Left cardiac atrium (tissue), 4 donors: ENCODE results near the gene DPP4. TPM values are rescaled to one million over a fixed set of nuclear protein-coding genes. Genes with fewer than 3 reads are reported as not detected.
A peak's percentile ranks its signal among the peaks of the same experiment; 100 is the strongest.

Experiments used
- ATAC-seq, 2 donors: fragments of 200-7000 bp; cut with Tn5 transposase; one replicate each; pipeline ENCODE4 v1.9.1; 2020; ENCODE audit warnings: mild to moderate bottlenecking in 2 of 2, moderate library complexity in 2 of 2
- DNase-seq: peaks from one replicate; pipeline ENCODE4 v3.0.0-alpha.2; 2020
- intact Hi-C, 2 donors: fragments of 100-400 bp; cut with DNase I; formaldehyde crosslinking; loops; one replicate each; pipeline versions ENCODE4 v1.14.1 to v1.15.1; 2022 to 2023
- long read RNA-seq: library from polyadenylated mRNA; unstranded; transcript quantifications from one replicate; pipeline ENCODE4 v2.0.0, GENCODE V29; 2021
- total RNA-seq, 2 donors: library from RNA; stranded (reverse); fragmentation: NEBNext Ultra II Directional; extraction: Animal tissue kit (Norgen Biotek cat#: 25700); gene quantifications; one replicate each; pipeline ENCODE4 v1.2.1, GENCODE V29; 2021
- donor health status: DM: no; HTN: yes; CAD: no.
- donor health status: DM: no; HTN: yes; CAD: no; lungs with severe emphysema.
- donor health status: DM: yes; HTN: yes; CAD: no.
- donor health status: Dilated cardiomyopathy.

DPP4 gene
- 1 to 10 TPM; 1.7 to 2.0 TPM for total RNA-seq
- long read RNA-seq, partial matches to known transcripts: 0 of 3 reads
- long read RNA-seq, other reads (novel, unspliced or antisense): 0 of 3 reads

DNA sequence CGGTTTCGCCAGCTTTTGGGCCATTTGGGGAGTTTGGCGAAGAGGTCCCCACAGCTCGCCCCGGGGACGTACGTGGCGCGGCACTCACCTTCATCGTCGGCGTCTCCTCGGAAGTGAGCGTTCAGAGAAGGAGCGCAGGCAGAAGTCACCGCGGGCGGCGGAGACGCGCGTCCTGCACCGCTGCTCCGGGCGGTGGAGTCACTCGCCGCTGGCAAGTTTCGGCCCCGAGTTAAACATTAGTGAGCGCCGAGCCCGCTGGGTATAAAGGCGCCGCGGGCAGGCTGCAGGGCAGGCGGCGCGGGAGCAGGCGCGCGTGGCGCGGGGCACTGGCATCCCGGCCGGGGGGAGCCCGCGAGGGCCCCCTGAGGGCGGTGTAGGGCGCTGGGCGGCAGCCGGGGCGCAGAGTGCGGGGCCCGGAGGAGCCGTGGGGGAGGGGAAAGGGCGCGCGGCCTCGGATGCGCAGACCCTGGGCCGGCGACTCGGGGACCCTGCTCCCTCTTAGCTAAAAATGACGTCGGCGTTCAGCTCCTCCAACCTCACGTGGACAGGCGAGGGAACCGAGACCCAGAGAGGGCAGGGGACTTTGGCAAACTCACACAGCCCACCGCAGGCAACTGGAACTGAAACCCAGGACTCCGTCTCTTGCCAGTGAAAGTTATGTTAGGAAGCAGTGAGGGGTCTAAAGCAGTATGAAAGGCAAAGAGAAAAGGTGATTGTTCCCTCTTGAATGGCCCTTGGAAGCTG lies at the start of gene DPP4:
Gene DPP4, minus strand, starts transcription at position 328 of the 744 bp plus-strand sequence. Its CDS starts 234 bp downstream, at position 94.
- DNase-seq (peak; percentile 29), ATAC-seq (peak; percentile 70 to 76)
- intact Hi-C loops: no loop called here

DNA sequence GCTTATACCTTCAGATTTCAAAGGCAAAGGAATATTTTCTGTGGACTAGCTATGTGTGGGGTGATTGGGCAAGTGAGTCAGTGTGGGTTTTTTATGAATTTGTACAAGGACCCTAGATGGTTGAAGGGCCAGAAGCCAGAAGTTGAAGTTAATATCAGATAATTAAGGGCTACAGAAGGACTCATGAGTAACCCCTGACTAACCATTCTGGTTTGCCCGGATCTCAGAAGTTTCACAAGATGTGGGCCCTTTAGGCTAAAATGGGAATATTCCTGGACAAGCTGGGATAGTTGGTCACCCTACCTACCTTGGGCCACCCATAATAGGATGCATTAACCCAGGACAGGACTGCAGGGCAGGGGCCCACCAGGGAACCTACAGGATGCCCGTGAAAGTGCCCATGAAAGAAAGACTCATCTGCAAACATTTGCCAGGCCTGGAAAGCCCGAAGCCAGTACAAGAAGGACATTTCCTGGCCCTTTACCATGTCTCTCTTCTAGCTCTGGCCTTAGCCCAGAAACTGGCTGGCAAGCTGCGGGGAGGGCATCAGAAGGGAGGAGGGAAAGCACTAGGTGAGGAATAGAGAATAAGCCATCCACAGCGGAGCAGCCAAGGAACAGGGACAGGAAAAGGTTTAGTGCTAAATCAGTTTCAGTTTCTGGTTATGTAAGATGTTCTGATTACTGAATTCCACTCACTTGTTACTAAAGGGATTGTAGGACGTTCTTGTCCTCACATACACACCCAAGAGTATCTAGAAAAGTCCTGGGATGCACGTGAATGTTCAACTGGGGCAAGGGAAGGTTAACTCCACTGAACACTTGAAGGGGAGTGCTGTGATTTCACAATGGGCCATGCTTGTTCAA lies 44.4 kb upstream of the DPP4 start:
- DNase-seq (no peak), ATAC-seq (peak; percentile 56 to 72)
- intact Hi-C loops: no loop called here

DNA sequence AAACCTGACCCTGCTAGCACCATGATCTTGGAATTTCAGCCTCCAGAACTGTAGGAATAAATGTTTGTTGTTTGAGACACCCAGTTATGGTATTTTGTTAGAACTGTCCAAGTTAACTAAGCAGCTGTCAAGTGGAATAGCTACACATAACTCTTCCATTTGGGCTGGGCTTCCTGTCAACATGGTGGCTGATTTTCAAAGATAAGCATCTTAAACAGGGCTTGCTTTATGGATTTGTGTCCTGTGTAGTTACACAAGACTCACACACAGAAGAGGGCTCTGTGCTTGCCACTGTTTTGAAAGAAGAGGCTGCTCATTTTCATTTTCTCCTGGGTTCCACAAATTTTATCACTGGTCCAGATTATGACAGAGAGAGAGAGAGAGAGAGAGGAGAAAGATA lies 42.3 kb upstream of the DPP4 start:
- DNase-seq: no peak
- intact Hi-C loops: no loop called here
- no peak for ATAC-seq

DNA sequence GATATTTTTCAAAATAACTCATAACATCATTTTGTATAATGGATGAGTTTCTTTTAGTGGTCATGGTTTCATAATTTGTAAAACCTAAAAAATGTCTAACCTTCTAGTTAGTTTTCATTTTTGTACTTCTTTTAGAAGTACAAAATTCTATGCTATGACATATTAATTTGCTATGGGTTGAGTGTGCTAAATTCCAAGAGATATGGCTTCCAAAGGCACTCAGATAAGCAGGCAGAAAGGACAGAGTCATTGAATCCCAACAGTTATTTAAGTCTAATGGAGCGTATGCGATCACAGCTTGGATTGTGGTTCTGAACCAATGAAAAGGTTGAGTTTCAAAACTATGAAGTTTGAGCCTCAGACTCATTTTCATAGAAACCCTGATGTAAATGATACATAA lies 41.1 kb upstream of the DPP4 start:
- DNase-seq: no peak
- intact Hi-C loops: no loop called here
- ATAC-seq: no peak

DNA sequence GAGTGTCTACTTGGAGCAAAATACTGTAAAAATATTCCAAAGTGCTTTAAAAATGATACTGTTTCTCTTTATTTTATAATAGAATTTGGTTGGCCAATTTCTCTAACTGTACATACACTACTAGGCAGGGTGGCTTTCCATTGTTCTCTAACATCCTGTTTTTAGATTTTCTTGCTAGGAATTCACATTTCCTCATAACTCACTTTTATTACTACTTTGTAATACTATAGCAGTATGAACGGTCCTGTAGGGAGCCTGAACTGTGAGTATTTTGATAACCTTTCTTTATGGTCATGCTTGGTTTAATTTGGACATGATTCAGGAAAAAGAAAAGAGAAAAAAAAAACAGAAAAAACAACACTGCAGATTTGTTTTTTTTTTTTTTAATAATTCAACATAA lies 40.3 kb upstream of the DPP4 start:
- ATAC-seq: peak in 1 of 2 donors; percentile 18
- intact Hi-C loops: no loop called here
- DNase-seq: no peak

DNA sequence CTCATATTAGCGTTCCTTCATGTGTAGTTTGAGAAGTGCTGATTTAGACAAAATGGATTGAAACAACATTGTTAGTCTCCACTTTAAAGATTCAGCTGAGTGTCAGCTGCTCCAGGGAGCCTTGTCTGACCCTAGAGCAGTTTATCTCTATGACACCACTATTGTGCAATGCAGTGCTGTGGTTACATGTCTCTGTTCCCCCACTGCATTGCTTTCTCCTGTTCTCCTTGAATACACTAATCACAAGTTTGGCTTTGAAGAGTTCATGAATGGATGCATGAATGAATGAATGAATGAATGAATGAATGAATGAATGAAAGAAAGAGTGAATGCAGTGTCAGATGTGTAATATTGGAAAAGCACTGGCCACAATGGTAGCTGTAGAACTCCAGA lies 39.8 kb upstream of the DPP4 start:
- intact Hi-C loops: no loop called here
- DNase-seq (peak; percentile 25), ATAC-seq (peak; percentile 80 to 93)

DNA sequence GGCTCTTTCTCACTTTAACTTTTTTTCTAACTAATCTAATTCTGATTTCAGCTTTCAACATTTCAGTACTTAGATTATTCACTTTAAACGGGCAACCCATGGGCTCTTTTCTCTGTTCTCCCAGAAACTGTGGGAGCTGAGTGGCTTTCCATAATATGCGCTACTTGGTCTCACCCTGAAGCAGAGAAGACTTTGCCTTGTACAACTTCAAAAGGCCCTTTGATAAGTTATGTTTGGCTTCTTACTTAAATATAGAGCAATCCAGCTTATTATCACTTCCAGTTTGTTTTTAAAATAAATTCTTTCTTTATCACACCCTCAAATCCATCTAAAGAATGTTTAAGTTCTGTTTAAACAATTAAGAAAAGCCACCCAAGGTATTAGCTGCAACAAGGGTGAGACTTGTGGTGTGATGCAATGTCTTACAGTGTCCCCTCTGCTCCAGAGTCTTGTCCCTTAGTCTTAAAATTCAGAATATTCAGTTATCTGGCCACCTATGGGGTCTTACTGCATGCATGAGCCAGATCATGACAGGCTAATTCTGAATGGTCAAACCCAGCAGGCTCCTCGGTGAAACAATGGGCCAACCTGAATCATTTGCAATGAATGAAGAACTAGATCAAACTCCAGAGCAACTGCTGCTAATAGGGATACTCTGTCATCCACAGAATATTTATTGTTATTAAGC lies 39.2 kb upstream of the DPP4 start:
- ATAC-seq: peak in 1 of 2 donors; percentile 8
- DNase-seq: no peak
- intact Hi-C loops: no loop called here

DNA sequence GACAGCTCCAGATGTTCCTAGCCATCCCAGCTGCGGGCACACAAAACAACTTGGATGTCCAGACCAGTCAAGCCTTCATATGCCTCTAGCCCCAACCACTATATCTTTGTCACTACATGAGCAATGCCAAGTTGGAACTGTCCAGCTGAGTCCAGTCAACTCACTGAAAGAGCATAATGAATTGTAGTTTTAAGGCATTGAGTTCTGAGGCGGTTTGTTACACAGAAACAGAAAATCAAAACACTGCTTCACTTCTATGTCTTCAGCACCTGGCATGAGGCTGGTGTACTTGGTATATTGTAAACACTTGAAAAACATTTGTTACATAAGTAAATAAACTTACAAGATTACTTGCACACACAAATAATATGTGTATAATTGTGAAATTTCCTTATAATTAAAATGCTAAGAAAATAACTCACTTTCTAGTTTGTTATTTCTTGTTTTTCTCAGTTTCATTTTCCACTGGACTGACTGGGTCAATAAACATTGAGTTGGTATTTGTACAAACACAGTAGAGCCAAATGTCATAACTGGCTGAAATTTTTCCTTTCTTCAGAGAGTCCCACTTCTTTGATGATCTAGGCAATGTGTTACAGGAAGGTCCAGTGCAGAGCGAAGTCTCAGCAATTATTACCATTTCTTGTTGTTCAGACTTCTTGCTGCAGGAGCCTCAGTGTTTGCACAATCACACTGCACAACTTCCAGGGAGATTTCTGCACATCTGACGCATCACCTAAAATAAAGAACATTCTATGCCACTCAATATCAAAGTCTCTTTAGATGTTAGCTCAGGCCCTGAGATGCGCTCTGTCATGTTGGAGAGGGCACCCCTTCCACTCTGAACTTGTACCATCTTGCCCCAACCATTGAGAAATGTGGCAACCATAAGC lies 38.2 kb upstream of the DPP4 start:
- intact Hi-C loops: no loop called here
- DNase-seq: no peak
- no peak for ATAC-seq

DNA sequence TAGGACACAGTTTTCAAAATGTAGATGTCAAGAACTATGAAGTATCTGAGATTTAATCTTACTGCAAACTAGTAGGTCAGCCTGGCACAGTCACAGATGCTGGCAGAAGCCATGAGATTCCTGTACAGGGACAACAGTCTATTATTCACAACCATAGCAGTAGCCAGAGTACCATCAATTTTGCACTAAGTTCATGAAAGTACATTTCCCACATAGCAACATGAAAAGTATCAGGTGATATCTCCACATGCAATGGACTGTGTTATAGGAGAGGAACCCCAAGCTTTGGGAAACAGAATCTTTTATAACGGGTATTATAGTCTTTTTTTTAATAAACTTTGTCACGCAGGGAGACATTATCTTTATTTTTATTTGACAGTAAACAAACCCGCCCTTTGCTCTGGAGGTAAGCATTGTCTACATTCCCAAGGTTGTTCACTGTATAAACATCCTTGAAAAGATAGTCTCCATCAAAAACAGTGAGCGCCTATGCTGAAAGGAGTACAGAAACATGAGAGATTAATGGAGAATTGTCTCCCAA lies 33.4 kb upstream of the DPP4 start:
- intact Hi-C loops: no loop called here
- DNase-seq (no peak), ATAC-seq (no peak)

DNA sequence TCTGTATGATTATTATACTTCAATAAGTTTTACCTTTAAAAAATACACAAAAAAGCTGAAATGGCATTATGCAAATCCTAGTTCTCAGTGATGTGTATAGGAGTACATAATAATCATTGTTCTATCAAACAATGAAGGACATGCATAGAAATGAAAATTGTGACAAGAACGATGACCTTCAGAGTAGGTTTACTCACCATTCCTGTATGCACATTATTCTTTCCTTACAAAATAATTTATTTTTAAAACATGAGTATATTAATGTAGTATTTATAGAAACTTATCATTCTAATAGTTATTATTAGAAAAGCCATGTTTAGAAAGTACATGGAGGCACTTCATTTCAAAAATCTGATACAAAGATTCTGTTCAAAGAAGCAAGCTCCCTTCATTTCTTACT lies 32.7 kb upstream of the DPP4 start:
- ATAC-seq: peak in 1 of 2 donors; percentile 37
- intact Hi-C loops: no loop called here
- DNase-seq: no peak

DNA sequence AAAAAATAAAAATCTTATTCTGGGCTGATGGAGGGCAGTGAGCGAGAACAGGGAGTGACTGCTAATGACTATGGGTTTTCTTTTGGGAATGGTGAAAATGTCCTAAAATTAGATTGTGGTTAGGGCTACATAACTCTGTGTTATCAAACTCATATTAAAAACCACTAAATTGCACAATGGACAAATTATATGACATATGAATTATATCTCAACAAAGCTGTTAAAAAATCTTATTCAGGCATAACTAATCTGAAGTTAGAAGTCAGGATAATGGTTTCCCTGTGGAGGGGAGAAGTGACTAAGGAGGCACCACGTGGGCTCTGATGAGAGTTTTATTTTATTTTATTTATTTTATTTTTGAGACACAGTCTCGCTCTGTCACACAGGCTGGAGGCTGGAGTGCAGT lies 32.1 kb upstream of the DPP4 start:
- DNase-seq (no peak), ATAC-seq (peak; percentile 55 to 57)
- intact Hi-C loops: no loop called here

DNA sequence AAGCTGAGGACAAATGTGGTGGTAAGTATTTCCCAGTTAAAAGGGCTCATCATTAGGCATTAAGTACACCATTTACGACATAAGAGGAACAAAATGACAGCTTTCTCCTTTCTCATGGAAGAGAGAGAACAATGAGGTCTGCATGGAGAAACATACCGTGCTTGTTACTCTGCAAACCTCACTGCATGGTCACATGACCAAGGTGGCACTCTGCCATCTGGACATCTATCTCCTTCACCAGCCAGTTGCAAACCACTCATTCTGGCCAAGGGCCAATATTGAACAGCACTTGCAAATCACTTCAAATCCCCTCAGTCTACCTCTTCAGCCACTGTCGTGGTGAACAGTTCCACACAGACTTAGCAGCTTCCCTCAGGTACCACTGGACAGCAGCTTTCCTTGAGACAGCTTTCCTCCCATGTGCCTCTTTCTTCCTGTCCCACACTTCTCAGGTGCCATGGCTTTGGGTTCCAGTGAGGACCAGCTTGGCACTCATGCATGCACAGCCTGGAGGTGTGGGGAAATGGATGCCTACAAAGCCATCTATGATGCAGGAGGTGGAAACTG lies 29.5 kb upstream of the DPP4 start:
- no peak for ATAC-seq
- intact Hi-C loops: no loop called here

DNA sequence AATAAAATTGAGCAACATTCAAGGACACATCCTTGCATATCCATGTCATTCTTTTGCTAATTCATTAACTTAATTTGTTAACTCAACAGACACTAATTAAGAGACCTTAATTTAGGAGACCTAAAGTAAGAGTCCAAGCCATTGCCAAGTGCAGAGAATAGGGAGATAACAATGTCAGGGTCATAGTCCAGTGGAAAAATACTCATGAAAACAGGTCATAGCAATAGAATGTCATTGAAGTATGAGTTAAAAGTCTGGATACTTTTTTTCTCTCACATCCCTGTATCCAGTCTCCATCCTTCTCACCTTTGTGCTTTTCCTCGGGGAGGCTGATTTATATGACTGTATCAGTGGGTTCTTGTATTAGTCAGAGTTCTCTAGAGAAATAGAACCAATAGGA lies 26.6 kb upstream of the DPP4 start:
- ATAC-seq: no peak
- DNase-seq: no peak
- intact Hi-C loops: no loop called here

More for the DNA sequence above, 29.5 kb upstream of the DPP4 start:
- no peak for DNase-seq

DNA sequence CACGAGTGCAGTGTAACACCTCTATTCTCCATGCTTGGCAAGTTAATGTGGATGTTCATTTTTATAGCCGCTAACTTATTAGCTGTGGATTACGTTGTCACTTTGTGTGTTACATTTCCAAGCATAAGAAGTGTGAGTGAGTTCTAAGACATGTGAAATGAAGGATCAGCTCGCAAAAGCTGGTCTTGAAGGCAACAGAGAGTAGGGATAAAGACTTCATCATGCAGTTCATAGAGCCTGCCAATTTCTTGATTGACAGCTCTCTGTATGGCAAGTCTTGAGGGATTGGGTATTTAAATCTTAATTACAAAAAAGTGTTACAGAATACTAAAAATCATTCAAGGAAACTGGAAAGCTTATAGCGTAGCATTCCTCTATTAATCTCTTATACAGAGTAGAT lies 25.8 kb upstream of the DPP4 start:
- DNase-seq (no peak), ATAC-seq (no peak)
- intact Hi-C loops: no loop called here

DNA sequence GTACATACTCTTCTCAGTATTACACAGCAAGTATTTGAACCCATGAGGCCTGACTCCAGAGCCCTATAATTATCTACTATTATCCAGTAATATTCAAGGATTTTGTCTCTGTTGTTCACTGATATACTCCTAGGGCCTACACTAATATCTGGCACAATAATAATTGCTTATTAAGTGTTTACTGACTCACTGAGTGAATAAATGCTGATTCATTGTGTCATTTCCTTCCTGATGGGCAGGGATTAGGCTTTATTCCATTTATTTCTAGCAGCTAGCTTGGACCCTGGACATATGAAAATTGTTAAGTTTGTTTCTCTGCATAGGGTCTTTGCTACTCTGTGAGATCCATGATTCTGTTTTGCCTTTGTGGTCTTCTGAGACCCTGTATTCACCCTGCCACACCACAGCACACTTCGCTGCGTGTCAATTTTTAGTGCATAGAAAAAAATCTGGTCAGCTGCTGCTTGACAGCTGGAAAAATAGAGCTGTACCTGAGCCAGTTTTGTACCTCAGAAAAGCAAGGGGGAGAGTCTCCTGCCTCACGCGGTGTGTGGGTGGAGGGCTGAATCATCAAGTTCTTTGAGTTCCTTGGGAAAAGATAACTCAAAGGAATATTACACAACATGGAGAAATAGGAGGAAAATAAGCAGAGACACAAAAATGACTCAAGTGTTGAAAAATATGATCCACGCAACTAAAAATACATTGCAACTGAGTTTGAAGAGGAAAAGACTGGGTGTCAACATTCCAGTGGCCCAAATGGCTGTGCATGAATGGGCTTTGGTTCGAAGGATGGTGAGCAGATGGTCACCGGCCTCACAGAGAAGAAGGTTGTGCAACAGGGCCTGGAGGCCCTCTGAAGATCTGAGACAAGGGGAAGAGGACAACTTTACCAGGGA lies 18.9 kb upstream of the DPP4 start:
- DNase-seq (peak; percentile 68), ATAC-seq (peak in 1 of 2 donors; percentile 93)
- intact Hi-C loops: no loop called here

DNA sequence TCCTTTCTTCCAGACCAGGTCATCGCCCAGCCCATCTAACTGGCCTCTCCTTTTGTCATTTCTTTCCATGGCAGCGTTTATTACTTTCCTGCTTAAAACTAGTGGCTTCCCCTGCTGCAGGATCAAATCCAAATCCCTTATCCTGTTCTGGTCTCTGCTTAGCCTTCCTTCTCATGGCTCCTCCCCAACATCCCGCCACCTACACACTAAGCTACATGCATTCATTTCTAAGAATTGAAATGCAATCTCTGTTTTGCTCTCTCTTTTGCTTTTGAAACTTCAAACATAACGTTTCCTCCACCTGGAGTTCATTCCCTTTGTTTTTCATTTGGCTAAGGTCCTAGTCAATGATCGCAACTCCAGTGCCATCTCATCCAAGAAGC lies 18.0 kb upstream of the DPP4 start:
- intact Hi-C loops: no loop called here

DNA sequence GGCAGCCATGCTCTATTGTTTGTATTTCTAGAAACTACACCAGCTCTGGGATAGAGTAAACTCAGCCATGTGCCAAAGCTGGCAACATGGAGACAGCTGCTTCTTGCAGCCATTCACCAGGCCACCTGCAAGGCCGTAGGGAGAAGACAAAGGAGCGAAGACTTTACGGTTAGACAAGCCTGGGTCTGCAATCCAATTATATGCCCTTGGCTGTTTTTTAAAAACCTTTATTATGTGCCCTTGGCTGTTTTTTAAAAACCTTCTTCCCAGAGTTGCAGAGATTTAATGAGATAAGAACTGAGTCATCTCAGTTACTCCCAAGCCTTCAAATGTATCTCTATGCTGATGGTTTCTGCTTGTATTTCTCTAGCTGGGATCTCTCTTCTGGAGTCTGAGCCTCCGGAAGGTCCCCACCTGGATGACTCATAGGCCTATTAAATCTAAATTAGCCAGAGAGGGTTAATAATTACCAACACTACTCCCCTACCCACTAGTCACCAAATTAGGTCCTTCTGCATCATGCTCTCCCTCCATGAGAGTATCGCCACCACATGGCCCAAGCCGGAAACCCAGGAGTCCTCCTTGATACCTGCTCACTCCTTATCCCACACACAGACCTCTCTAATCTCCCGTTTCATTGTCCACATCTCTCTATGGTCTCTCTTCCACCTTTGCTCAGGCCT lies 17.5 kb upstream of the DPP4 start:
- ATAC-seq: peak in 1 of 2 donors; percentile 34

More for the DNA sequence above, 18.0 kb upstream of the DPP4 start:
- ATAC-seq: no peak
- no peak for DNase-seq

More for the DNA sequence above, 17.5 kb upstream of the DPP4 start:
- no peak for DNase-seq
- intact Hi-C loops: no loop called here
